Germinal center (tissue), 1 donor: ENCODE results near the gene MRPL44.

Experiments used
- DNase-seq: peaks from one replicate; pipeline ENCODE4 v3.0.0; 2012; ENCODE audit warnings: mixed read lengths, low spot score

The MRPL44 gene

DNA sequence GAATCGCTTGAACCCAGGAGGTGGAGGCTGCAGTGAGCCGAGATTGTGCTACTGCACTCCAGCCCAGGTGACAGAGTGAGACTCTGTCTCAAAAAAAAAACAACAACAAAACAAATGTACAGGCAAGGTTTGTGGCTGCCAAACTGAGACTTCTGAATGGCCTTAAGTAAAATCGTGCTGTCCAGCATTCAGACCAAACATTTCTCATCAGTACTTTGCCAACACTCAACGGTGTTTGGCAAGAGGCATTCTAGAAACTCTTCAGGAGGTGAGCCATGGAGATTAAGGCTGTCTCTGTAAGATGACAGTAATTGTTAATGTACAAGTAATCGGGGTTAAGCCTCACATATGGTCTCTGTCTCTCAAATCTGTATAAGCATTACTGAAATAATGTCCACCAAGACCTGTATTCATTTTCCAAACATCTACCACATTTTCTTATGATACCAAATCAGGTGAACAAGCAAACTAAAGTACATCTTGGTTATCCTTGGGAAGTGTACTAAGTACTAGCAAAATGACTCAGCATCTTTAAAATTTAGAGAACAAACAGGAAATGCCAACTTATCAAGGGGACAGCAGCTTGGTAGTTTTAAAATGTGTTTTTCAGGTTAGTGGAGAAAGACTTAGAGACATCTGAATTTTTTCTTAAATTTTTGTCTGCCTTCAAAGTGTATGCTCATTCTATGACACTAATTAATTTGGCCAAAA is 52.5 kb downstream of the MRPL44 start:
- no peak for DNase-seq

DNA sequence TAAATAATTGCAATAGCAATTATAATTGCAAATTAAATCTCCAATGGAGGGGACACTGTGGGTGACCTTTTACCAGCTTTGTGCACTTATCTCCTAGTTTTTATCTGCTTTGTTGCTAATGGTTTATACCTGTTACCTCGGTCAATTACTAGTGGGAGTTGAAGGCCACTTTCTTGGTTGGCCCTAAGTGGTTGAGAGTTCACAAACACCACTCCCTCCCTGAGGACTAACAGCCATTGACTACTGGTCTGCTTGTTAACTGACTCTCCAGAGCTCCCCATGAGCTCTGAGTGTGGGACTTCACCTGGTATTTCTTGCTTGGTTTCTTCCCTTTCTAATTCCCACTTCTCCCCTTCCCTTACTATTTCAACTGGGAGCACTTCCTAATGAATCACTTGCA is 54.6 kb downstream of the MRPL44 start:
- DNase-seq = no peak

GRCh38 chr2:224014336-224014735 is 57.1 kb downstream of the MRPL44 start:
- no peak for DNase-seq

GRCh38 chr2:224016963-224017362 is 59.7 kb downstream of the MRPL44 start:
- no peak for DNase-seq
